ENCODE measurements around the gene PRDM4.

GRCh38 chr12:107685360-107686248, 75.3 kb downstream of the PRDM4 start, which contains the start of gene PWP1:
- TF ChIP-seq CTCF (conservative IDR thresholded peaks at IDR 0.05; ENCODE audit: low read depth, low read length) (no peak), POLR2A (IDR thresholded peaks at IDR 0.05; ENCODE audit: low read depth, low read length) (peak; percentile 84), MAFK (IDR thresholded peaks at IDR 0.05; ENCODE audit: low read depth, low read length) (no peak), CHD1 (IDR thresholded peaks at IDR 0.05; ENCODE audit: low read depth, low read length) (0 out of 2 replicates have a peak, but pooled peaks have one; percentile 7)
- TF ChIP-seq, protein P1, sequence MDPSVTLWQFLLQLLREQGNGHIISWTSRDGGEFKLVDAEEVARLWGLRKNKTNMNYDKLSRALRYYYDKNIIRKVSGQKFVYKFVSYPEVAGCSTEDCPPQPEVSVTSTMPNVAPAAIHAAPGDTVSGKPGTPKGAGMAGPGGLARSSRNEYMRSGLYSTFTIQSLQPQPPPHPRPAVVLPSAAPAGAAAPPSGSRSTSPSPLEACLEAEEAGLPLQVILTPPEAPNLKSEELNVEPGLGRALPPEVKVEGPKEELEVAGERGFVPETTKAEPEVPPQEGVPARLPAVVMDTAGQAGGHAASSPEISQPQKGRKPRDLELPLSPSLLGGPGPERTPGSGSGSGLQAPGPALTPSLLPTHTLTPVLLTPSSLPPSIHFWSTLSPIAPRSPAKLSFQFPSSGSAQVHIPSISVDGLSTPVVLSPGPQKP (IDR thresholded peaks at IDR 0.05; ENCODE audit: borderline replicate concordance, low read depth, low read length): no peak
